Fibroblast of skin of abdomen (primary cell): ENCODE data around the gene HIVEP3.

Experiments
- DNase-seq: peaks from one replicate; pipeline ENCODE4 v3.0.0-alpha.2; 2013

HIVEP3 gene

DNA sequence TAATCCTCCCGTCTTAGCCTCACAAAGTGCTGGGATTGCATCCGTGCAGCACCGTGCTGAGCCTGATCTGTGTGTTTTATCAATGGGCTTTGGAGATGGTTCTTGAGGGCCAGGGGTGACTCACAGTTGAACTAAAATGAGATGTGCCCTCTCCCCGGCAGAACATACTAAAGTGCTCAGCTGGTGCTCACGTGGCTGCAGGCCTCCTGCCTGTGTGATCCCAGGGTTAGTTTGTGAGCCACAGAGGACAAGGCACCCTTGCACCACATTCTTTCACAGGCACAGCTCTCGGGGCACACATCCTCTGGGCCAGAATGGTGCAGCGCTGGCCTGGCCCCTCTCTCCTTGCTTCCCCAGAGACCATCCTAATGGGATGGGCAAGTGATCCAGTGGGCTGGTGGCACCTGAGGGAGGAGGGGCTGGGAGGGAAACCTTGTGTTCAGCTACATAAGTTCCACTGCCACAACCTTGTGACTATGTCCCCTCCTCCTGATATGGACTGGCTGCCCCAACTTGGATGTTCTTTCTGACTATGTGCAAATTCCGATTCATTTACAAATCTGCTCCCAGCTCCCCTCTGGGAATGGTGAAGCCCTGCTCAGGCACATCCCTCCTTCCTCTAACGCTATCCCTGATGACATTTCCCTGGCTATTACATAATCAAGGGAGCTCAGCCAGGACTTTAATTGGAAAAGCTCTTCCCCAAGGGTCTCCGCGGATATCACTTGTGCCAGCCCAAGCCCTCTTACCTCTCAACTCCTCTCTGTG lies 237.2 kb downstream of the HIVEP3 start:
- peak; percentile 78 for DNase-seq

GRCh38 chr1:41679994-41680393 lies 238.7 kb downstream of the HIVEP3 start:
- DNase-seq = no peak

DNA sequence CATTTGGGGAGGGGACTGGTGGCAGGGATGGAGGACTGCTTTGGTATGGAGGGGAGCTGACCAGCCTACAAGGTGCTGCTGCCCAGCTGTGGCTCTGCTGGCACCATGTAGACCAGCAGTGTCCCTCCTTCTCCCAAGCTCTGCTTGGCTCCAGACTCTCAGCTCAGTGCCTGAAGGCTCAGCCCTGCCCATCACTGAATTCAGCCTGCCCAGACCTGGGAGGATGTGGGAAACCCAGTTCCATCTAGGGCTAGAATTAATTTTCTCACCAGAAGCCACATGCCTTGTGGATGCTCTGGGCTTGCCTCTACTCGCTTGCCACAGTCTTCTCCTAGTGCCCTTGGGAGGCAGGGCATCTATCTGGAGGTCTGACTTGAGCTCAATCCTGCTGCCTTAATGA lies 239.2 kb downstream of the HIVEP3 start:
- DNase-seq = no peak

DNA sequence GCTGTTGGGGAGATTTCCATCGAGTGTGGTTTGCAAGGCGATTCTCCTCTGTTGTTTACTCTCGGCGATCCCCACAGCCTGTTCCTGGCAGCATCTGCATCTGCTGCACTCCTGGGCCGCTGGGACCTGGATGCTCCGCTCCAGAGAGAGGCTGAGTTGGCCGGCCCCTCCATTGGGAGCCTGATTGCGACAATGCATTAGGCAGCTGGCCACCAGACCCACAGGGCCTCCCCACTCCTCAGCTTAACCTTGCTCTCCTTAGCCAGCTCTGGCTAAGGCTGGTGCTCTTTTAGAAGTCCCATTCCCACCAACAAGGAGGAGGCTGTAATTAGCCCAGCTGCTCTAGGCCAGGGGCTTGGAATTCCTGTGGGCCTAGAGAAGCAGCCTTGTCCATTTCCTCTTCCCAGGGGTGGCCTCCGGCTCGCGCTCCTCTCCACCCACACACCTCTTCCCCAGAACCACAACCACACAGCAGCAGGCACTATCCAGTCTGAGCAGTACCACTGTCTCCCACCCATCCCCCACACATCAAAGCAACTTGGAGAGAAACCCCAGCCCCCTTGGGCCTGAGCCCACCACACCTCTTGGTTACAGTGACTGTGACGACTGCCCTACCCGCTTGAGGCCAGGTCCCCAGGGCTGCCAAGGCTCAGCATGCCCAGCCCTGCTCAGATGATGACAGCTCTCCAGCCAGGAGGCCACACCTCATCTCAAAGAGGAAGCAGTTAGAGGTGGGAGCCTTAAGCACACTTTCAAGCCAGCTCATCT lies 240.4 kb downstream of the HIVEP3 start:
- DNase-seq = peak; percentile 89

- peak; percentile 51 for DNase-seq
These were observed 241.1 kb downstream of the HIVEP3 start for GRCh38 chr1:41677620-41678019.

DNA sequence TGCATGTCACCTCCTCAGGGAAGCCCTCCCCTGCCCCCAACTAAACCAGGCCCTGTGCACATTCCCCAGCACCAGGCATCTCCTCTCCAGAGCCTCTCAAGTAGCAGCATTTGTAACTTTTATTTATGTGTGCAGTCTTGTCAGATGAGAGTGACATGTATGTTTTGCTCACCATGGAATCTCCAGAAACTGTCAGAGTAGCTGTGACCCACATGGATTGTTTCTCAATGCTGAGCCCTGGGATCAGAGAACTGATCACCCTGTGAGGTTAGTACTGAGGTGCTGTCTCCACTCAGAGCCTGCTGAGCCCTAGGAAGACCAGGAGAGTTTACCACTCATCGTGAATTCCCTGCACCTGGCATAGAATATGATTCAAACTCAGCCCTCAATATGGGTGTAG lies 243.3 kb downstream of the HIVEP3 start:
- no peak for DNase-seq

DNA sequence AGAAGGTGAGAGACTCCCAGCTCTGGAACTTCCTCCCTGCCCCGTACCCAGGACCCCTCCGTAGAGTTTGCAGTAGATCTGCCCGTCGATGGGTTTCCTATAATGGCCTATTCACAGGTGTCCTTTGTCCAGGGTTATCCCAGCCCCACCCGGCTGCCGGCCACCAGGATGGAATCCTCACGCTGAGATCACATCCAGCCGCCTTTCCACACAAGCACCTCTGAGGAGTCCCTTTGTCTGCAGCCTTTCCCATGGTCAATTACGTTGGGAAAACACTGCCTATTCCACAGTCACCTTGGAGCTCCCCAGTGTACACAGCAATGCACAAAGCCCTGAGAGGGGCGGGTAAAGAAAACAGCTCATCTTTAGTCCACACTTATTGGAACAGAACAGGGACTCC lies 244.2 kb downstream of the HIVEP3 start:
- no peak for DNase-seq

DNA sequence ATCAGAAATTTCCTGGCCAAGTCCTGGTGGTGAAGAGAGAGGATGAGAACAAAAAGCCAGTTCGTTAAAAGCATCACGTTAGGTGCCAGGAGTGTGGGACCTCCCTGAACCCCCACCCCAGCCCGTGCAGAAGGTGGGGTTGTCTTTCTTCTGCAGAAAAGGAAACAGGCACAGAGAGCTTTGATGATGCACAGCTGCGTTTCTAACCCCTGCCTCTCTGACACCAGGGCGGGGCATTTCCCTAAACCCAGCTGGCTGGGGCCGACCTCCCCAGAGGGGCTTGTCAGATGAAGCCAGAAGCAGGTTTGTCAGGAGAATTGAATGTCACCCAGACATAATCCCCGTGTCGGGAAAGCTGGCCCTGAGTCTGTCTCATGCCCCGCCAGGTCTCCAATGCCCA lies 244.9 kb downstream of the HIVEP3 start:
- DNase-seq = no peak

DNA sequence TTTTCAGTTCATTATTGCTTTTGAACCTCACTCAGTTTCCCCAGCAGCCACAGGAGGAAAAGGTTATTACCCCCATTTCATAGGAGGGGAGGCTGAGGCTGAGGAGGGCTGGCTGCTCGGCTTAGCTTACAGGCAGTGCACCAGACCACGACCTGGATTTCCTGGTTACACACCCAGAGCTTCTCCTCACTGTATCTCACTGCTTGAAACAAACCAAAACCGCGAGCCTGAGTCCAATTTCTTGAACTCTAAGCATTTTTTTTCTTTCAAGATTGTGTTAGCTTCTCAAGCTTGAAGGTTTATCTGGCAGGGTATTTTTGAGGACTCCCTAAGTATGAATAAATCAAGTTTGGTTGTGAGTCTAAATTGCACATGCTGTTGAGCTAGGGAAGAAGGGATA lies 245.3 kb downstream of the HIVEP3 start:
- DNase-seq = peak; percentile 79

- peak; percentile 98 for DNase-seq
These were observed 245.9 kb downstream of the HIVEP3 start for GRCh38 chr1:41672641-41673361.

- DNase-seq = peak; percentile 67
These were observed 246.5 kb downstream of the HIVEP3 start for GRCh38 chr1:41672173-41672572.

GRCh38 chr1:41671116-41671755 lies 247.5 kb downstream of the HIVEP3 start:
- DNase-seq = no peak

- peak; percentile 81 for DNase-seq
These were observed 248.3 kb downstream of the HIVEP3 start for GRCh38 chr1:41670217-41670957.

- no peak for DNase-seq
These were observed 249.8 kb downstream of the HIVEP3 start for GRCh38 chr1:41668967-41669366.

DNA sequence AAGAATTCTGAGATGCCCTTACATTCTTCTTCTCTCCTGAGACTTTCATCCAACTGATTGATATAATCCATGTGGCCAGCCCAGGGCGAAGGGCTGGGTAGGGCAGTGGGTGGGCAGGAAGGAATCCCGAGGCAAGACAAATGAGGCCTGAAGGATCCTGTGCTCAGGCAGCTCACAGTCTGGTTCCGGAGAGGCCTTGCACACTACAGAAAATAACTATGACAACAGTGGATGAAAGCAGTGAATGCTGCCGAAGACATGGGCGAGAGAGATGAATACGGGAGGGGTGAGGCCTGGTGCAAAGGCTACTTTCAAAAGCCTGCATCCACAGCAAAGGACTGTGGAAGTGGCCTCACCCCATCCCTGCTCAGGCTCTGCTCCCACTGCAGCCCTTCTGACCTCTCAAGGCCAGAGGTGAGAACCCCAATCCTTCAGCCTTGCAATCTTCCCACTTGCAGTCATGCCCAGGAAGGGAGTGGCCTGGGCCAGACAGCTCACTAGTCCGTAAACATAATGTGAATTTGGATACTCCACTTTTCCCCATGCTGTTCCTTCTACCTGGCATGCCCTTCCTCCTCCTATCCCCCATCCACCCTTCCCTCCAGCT lies 250.6 kb downstream of the HIVEP3 start:
- DNase-seq = no peak

DNA sequence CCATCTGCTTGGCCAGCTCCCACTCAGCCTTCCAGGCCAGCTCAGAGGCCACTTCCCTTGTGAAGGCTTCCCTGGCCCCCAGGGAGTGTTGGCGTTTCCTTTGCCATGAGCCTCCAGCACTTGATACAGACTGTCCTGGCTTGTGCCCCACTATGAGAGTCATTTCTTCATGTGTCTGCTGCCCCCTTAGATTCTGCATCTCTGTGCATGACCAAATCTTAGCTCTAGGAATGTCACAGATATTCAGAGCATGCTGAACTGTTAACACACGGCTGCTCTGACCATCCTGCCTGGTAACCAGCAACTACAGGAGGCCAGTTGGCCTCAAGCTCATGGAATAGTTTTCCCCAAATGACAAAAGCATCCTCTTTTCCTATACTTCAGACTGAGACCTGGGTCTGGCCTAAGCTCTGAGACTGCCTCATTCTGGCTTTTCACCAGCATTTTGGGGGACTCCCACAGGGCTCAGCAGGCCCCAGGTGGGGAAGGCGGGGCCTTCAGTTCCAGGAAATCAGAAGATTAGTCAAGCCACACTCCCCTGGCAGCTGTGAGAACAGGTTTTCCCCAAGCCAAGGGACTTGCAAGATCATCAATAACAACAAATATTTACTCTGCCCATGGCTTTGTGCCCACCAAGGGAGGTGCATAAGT lies 251.6 kb downstream of the HIVEP3 start:
- peak; percentile 63 for DNase-seq

DNA sequence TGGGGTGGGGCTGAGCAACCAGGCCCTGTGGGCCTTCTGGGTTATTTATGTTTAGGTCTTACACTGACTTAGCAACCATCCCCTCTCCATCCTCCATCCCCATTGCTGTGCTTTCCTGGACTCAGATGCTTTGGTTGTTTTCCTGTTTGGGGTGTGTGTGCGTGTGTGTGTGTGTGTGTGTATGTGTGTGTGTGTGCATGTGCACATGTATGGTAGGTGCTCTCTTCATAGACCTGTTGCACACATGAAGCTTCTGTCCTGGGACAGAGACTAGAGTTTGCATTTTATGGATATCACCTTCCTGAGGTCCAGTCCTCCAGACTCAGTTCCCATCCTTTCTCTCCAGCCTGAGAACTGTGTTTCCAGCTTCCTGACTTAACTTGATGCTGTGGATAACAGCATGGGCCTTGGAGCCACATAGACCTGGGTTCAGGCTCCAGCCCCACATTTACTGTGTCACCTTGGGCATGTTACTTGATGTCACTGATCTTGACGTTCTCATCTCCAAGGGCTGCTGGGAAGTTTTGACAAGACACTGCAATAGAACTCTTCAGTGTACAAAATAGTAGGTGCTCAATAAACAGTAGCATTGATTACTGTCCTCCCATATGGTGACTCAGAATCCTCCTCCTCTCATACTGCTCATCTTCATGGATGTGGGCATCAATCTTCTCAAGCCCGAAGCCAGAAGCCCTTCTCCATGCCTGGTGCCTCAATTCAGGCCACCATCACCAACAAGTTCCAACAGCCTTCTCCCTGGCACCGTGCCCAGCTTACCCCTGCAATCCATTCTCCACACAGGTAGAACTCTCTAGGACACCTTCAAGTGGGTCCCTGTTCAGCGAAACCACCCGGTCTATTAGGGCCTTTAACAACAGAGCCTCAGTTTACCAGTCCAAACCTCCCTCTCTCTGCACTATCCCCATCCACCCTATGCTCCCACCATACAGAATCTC lies 252.5 kb downstream of the HIVEP3 start:
- DNase-seq = no peak

GRCh38 chr1:41664861-41665640 lies 253.7 kb downstream of the HIVEP3 start:
- peak; percentile 82 for DNase-seq
